K562 (cell line): ENCODE results near the gene AFF3. TPM values are rescaled to one million over a fixed set of nuclear protein-coding genes. Genes with fewer than 3 reads are reported as not detected.

Experiments used
- ATAC-seq: fragments of 200-7000 bp; cut with Tn5 transposase; 3 replicates; pipeline ENCODE4 v1.9.1; 2020; ENCODE audit warnings: moderate library complexity
- BruUV-seq: library from RNA; stranded (reverse); fragments of 400-500 nt; replicated peaks from 2 replicates; lab custom pipeline; 2021; lab: Mats Ljungman, UMichigan
- CTCF ChIA-PET: fragments of 300-600 bp; formaldehyde crosslinking; extraction: SDS; loops from one replicate; lab custom pipeline; 2021; ENCODE audit warnings: low intra/inter-chr PET ratio; lab: Yijun Ruan, JAX
- POLR2A ChIA-PET: fragments of 300-600, 350-650 bp; sonication (Branson Sonifier 250); formaldehyde crosslinking; extraction: SDS; loops from one replicate; lab custom pipeline; 2021; ENCODE audit warnings: antibody characterized with exemption, inconsistent platforms; lab: Yijun Ruan, JAX
- DNase-seq, 4 experiments: peaks; one replicate each; pipeline versions ENCODE4 v3.0.0 to v3.0.0-alpha.2; 2011 to 2018; ENCODE audit warnings: low spot score in 3 of 4, mixed read lengths in 3 of 4; ENCODE audit errors: extremely low read depth in 1 of 4
- FAIRE-seq: peaks from 2 replicates; lab custom pipeline; 2011; peaks lifted over from hg19 to GRCh38; lab: Jason Lieb, UNC
- H2AFZ ChIP-seq: 2 replicates; pipeline ENCODE4 v1.6.0; 2011; ENCODE audit warnings: low read depth, low read length, control low read depth, inconsistent platforms
- H3K27ac ChIP-seq: fragments of 200-600 bp; 3 replicates; pipeline ENCODE4 v1.8.0; 2011; ENCODE audit warnings: low read depth, mild to moderate bottlenecking, control low read depth, inconsistent platforms, low read length, moderate library complexity, mixed read lengths; ENCODE audit errors: extremely low read depth
- H3K27me3 ChIP-seq, 2 experiments: fragments of 300-600 bp in 1 of 2; 2 replicates in 1 of 2; 3 replicates in 1 of 2; pipeline versions ENCODE4 v1.6.0 to v1.8.0; 2011; ENCODE audit warnings: inconsistent platforms in 2 of 2, low read length in 2 of 2, mild to moderate bottlenecking in 1 of 2, mixed read lengths in 1 of 2, moderate library complexity in 1 of 2; ENCODE audit not compliant: control insufficient read depth in 2 of 2, insufficient read depth in 2 of 2
- H3K36me3 ChIP-seq: fragments of 300-600 bp; 3 replicates; pipeline ENCODE4 v1.8.0; 2011; ENCODE audit warnings: mild to moderate bottlenecking, low read length, inconsistent platforms; ENCODE audit not compliant: control insufficient read depth, insufficient read depth
- H3K4me1 ChIP-seq, 2 experiments: fragments of 200-600 bp in 1 of 2; replicated peaks in 1 of 2; 2 replicates in 1 of 2; 3 replicates in 1 of 2; pipeline versions ENCODE4 v1.5.1 to v1.8.0; 2011; ENCODE audit warnings: inconsistent platforms in 2 of 2, low read length in 2 of 2, mild to moderate bottlenecking in 1 of 2, mixed read lengths in 1 of 2, moderate library complexity in 1 of 2; ENCODE audit not compliant: control insufficient read depth in 2 of 2, insufficient read depth in 2 of 2
- H3K4me2 ChIP-seq: 2 replicates; pipeline ENCODE4 v1.6.1; 2011; ENCODE audit warnings: low read length, control low read depth, inconsistent platforms, mixed read lengths; ENCODE audit not compliant: insufficient read depth
- H3K4me3 ChIP-seq: fragments of 200-600 bp; sonication (generic), shearing (Covaris generic); 2 replicates; pipeline ENCODE4 v1.5.1; 2016; ENCODE audit warnings: control low read depth, inconsistent platforms
- H3K79me2 ChIP-seq: fragments of 200-600 bp; 3 replicates; pipeline ENCODE4 v1.8.0; 2011; ENCODE audit warnings: low read length, inconsistent platforms; ENCODE audit not compliant: control insufficient read depth, insufficient read depth
- H3K9ac ChIP-seq, 2 experiments: 2 replicates each; pipeline versions ENCODE4 v1.6.0 to v1.6.1; 2011; ENCODE audit warnings: low read depth in 2 of 2, low read length in 2 of 2, control low read depth in 1 of 2, inconsistent platforms in 1 of 2, mild to moderate bottlenecking in 1 of 2, mixed read lengths in 1 of 2; ENCODE audit not compliant: insufficient read depth in 1 of 2
- H3K9me1 ChIP-seq: one replicate; pipeline ENCODE4 v1.6.0; 2011; ENCODE audit warnings: inconsistent platforms, mild to moderate bottlenecking, low read length, moderate library complexity; ENCODE audit not compliant: control insufficient read depth, insufficient read depth
- H3K9me3 ChIP-seq: replicated peaks from 2 replicates; pipeline ENCODE4 v1.5.1; 2011; ENCODE audit warnings: low read depth, low read length, inconsistent platforms; ENCODE audit not compliant: control insufficient read depth, insufficient read depth
- H4K20me1 ChIP-seq: replicated peaks from 2 replicates; pipeline ENCODE4 v1.6.1; 2011; ENCODE audit warnings: low read length, inconsistent platforms, mixed read lengths; ENCODE audit not compliant: control insufficient read depth, insufficient read depth
- BCL6 ChIP-seq: fragments of 250-450 bp; sonication (Bioruptor Pico); IDR thresholded peaks from 2 replicates; pipeline ENCODE4 v1.4.0; 2020
- CREB1 ChIP-seq, 2 experiments: sonication (generic) in 1 of 2; formaldehyde crosslinking in 1 of 2; IDR thresholded peaks; 2 replicates each; pipeline versions ENCODE4 v1.6.1 to v1.8.0; 2012 to 2022; ENCODE audit warnings: inconsistent platforms in 1 of 2, mild to moderate bottlenecking in 1 of 2, missing genetic modification reagents in 1 of 2, moderate library complexity in 1 of 2
- DACH1 ChIP-seq: fragments of 450-650 bp; IDR thresholded peaks from 2 replicates; pipeline ENCODE4 v1.6.1; 2018; ENCODE audit not compliant: partially characterized antibody
- HMGN3 ChIP-seq: IDR thresholded peaks from 2 replicates; pipeline ENCODE4 v1.6.1; 2011; ENCODE audit warnings: borderline replicate concordance, low read depth, mild to moderate bottlenecking, mixed read lengths, low read length; ENCODE audit not compliant: insufficient read length; ENCODE audit errors: extremely low read depth
- HOMEZ ChIP-seq: fragments of 250-450 bp; sonication (Bioruptor Pico); IDR thresholded peaks from 2 replicates; pipeline ENCODE4 v1.4.0; 2020; ENCODE audit warnings: mild to moderate bottlenecking, moderate library complexity
- KDM5B ChIP-seq: fragments of 200-600 bp; sonication (generic); IDR thresholded peaks from 2 replicates; pipeline ENCODE4 v1.6.1; 2012; ENCODE audit warnings: low read depth, mild to moderate bottlenecking, moderate library complexity, low read length, control low read depth, inconsistent platforms; ENCODE audit not compliant: insufficient replicate concordance
- NR0B1 ChIP-seq: fragments of 450-650 bp; IDR thresholded peaks from one replicate; pipeline ENCODE4 v1.6.1; 2018; ENCODE audit warnings: mild to moderate bottlenecking, moderate library complexity; ENCODE audit not compliant: partially characterized antibody
- POLR2A ChIP-seq: fragments of 450-650 bp; conservative IDR thresholded peaks from 2 replicates; pipeline ENCODE4 v1.6.1; 2016
- ZBTB1 ChIP-seq: sonication (generic); formaldehyde crosslinking; IDR thresholded peaks from 2 replicates; pipeline ENCODE4 v1.8.1; 2023; ENCODE audit warnings: missing genetic modification reagents, low read depth, mild to moderate bottlenecking, borderline replicate concordance
- ZNF239 ChIP-seq: fragments of 250-450 bp; sonication (Bioruptor Pico); IDR thresholded peaks from 2 replicates; pipeline ENCODE4 v1.4.0; 2020; ENCODE audit warnings: mild to moderate bottlenecking
- ZNF75A ChIP-seq: fragments of 450-650 bp; formaldehyde crosslinking; IDR thresholded peaks from 2 replicates; pipeline ENCODE4 v1.4.0; 2020; ENCODE audit warnings: mild to moderate bottlenecking
- ZNF76 ChIP-seq: fragments of 250-450 bp; sonication (Bioruptor Pico); IDR thresholded peaks from 2 replicates; pipeline ENCODE4 v1.4.0; 2020; ENCODE audit warnings: mild to moderate bottlenecking, moderate library complexity, borderline replicate concordance
- WGBS: fragments of 100-300 bp; shearing (Covaris generic); methylation state at CpG from one replicate; pipeline ENCODE4 v1.1.6; 2016; ENCODE audit warnings: low coverage, mixed read lengths; ENCODE audit not compliant: insufficient coverage; ENCODE audit errors: missing lambda C conversion rate; 5-methylcytosine and 5-hydroxymethylcytosine counted together
- in situ Hi-C: fragments of 300-500 bp; cut with MboI; formaldehyde crosslinking; loops from 4 replicates; pipeline ENCODE4 v1.15.0; 2018; ENCODE audit warnings: inconsistent platforms, mixed read lengths
- intact Hi-C: fragments of 100-400 bp; cut with micrococcal nuclease; formaldehyde crosslinking; loops from 2 replicates; pipeline ENCODE4 v1.14.2; 2022
- polyA plus RNA-seq, 8 experiments: library from polyadenylated mRNA; depleted of rRNA in 4 of 8; stranded (reverse) in 5 of 8; unstranded in 3 of 8; fragments of >200 nt; fragmentation: Nextera tagmentation in 2 of 8; fragmentation: Illumina TruSeq in 1 of 8; extraction: Ambion mirVana in 2 of 8; extraction: Trizol in 1 of 8; gene quantifications; 2 replicates each; pipeline versions ENCODE4 v1.2.1 to v1.2.3, GENCODE V29; 2011 to 2014; ENCODE audit warnings: inconsistent platforms in 1 of 8, missing spikeins in 1 of 8
- total RNA-seq, 7 experiments: library from RNA; depleted of rRNA in 6 of 7; stranded (reverse); fragments of >200 nt in 6 of 7; fragmentation: Illumina TruSeq in 2 of 7; extraction: Trizol in 2 of 7; gene quantifications; 2 replicates each; pipeline versions ENCODE4 v1.2.1 to v1.2.3, GENCODE V29; 2011 to 2021; ENCODE audit warnings: low replicate concordance in 1 of 7

The AFF3 gene
- total and polyA plus RNA-seq, 9 of the 15 experiments (the other 6 are each of a cell fraction or from before 2014, with no cell fraction given), result 0.02 to 0.11 TPM; not detected in 7

GRCh38 chr2:99757611-99758114, 384.7 kb downstream of the AFF3 start:
- H3K4me1 ChIP-seq, result peaks cover 0 to 5% of the 10 kb centered on the region in 2 experiments; a peak in 3 of 5 replicates
- no peaks in the 10 kb centered on the region for H3K9me1 ChIP-seq
- no peak for FAIRE-seq
- no peaks in the 10 kb centered on the region for H3K9me3 ChIP-seq
- no peak for ATAC-seq
- in situ Hi-C loops (no loop called here), intact Hi-C loops (no loop called here)
- no peak overlapping the region for H2AFZ ChIP-seq
- no peaks in the 10 kb centered on the region for H3K79me2 ChIP-seq
- H3K4me3 ChIP-seq, result no peak overlapping the region
- H3K27ac ChIP-seq, result no peak overlapping the region
- no peak overlapping the region for H3K4me2 ChIP-seq
- H4K20me1 ChIP-seq, result no peaks in the 10 kb centered on the region
- no peak for TF ChIP-seq NR0B1
- TF ChIP-seq KDM5B, result no peak
- no peak for TF ChIP-seq CREB1 (IDR thresholded peaks at IDR 0.05)
- TF ChIP-seq CREB1 (CRISPR knock-in tag; IDR thresholded peaks at IDR 0.05), result no peak
- no peak for TF ChIP-seq DACH1
- TF ChIP-seq HOMEZ (CRISPR knock-in tag), result no peak
- TF ChIP-seq ZNF75A (CRISPR knock-in tag), result no peak
- no peak for TF ChIP-seq HMGN3
- TF ChIP-seq POLR2A, result no peak
- no peak for TF ChIP-seq ZBTB1 (CRISPR knock-in tag)
- TF ChIP-seq BCL6 (CRISPR knock-in tag), result no peak
- no peak for TF ChIP-seq ZNF76 (CRISPR knock-in tag)
- TF ChIP-seq ZNF239, result no peak
- H3K36me3 ChIP-seq, result no peaks in the 10 kb centered on the region
- peaks cover 2 to 18% of the 10 kb centered on the region in 2 experiments; a peak in 3 of 5 replicates for H3K27me3 ChIP-seq
- ChIA-PET POLR2A (interaction anchor here (0.7 kb wide), 1 partner anchor 84 kb away, joined by 3 read pairs; no protein-coding TSS in a partner anchor), CTCF (no interaction called here)
- no peak overlapping the region for H3K9ac ChIP-seq
- WGBS, result 0% methylated on average over 3 of the region's 3 CpGs
- DNase-seq, result no peak
- BruUV-seq, result no TSS peak
